Testis (tissue), 2 donors: ENCODE data around the gene PLK3.

Source experiments
- POLR2A ChIP-seq: fragments of 450-650 bp; IDR thresholded peaks from one replicate; pipeline ENCODE4 v1.6.1; 2017; ENCODE audit warnings: antibody characterized with exemption, mild to moderate bottlenecking, moderate library complexity
- TF ChIP-seq, protein P1 (sequence below), 3 experiments: fragments of 450-650 bp in 2 of 3; fragments of 200-600 bp in 1 of 3; sonication (generic) in 1 of 3; IDR thresholded peaks; one replicate each; pipeline ENCODE4 v1.5.1; 2016 to 2019; ENCODE audit warnings: antibody characterized with exemption in 3 of 3, mild to moderate bottlenecking in 2 of 3, moderate library complexity in 1 of 3

DNA sequence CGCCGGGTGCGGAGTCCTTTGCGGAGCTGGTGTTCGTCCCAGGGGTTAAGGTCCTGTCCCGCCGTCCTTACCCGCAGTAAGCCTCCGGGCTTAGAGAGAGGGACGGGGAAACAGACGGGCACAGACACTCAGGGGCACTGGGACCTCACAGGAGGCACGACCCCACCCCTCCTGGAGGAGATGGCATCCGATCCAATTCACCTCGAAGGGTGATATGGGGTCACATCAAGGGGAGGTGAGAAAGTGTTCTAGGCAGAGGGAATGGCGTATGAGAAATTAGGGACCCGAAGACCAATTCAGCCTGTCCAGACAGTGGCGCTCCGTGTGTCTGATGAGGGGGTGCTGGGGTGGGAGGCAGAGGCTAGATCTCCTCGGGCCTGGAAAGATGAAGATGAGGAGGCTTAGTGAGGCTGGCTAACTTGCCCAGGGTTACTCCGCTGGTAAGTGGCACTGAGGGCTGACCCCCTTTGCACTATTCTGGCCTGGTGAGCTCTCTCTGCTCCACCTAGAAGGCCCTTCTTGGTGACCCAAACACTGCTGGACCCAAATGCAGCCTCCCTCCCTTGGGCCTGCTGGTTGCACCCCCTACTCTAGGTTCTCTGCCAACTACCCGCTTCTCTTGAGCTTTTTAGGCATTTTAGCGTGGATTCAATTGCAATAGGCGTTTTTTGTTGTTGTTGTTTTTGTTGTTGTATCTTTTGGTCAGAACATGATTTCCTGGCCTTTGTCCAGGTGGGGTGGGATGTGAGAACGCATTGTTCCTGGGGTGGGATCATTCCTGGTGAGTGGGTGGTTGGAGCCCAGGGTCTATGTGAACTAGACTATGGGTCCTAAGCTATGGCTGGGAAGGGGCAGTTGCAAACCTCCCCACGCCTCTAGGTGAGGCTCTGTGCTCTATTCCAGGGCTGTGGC lies 20.4 kb downstream of the PLK3 start:
- TF ChIP-seq, protein P1, sequence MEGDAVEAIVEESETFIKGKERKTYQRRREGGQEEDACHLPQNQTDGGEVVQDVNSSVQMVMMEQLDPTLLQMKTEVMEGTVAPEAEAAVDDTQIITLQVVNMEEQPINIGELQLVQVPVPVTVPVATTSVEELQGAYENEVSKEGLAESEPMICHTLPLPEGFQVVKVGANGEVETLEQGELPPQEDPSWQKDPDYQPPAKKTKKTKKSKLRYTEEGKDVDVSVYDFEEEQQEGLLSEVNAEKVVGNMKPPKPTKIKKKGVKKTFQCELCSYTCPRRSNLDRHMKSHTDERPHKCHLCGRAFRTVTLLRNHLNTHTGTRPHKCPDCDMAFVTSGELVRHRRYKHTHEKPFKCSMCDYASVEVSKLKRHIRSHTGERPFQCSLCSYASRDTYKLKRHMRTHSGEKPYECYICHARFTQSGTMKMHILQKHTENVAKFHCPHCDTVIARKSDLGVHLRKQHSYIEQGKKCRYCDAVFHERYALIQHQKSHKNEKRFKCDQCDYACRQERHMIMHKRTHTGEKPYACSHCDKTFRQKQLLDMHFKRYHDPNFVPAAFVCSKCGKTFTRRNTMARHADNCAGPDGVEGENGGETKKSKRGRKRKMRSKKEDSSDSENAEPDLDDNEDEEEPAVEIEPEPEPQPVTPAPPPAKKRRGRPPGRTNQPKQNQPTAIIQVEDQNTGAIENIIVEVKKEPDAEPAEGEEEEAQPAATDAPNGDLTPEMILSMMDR (IDR thresholded peaks at IDR 0.05) = no peak
- TF ChIP-seq POLR2A = no peak
